Measurements from ENCODE around the gene PLSCR4.

Gene PLSCR4

GRCh38 chr3:146189519-146190173 is 61.3 kb downstream of the PLSCR4 start:
- DNase-seq (ENCODE audit: low spot score): peak; percentile 53

GRCh38 chr3:146187334-146187950 is 63.5 kb downstream of the PLSCR4 start:
- DNase-seq (ENCODE audit: low spot score): no peak

GRCh38 chr3:146184241-146185015 is 66.5 kb downstream of the PLSCR4 start:
- DNase-seq (ENCODE audit: low spot score): no peak

- no peak for DNase-seq (ENCODE audit: low spot score)
Observed at GRCh38 chr3:146181216-146181615, 69.7 kb downstream of the PLSCR4 start.

- DNase-seq (ENCODE audit: low spot score): no peak
Observed at GRCh38 chr3:146180376-146180775, 70.5 kb downstream of the PLSCR4 start.

- DNase-seq (ENCODE audit: low spot score): no peak
Observed at GRCh38 chr3:146178006-146178689, 72.8 kb downstream of the PLSCR4 start.

GRCh38 chr3:146177519-146177918 is 73.4 kb downstream of the PLSCR4 start:
- no peak for DNase-seq (ENCODE audit: low spot score)

GRCh38 chr3:146177072-146177471 is 73.8 kb downstream of the PLSCR4 start:
- no peak for DNase-seq (ENCODE audit: low spot score)

- DNase-seq (ENCODE audit: low spot score): no peak
Observed at GRCh38 chr3:146172586-146172985, 78.3 kb downstream of the PLSCR4 start.

GRCh38 chr3:146170591-146170990 is 80.3 kb downstream of the PLSCR4 start:
- no peak for DNase-seq (ENCODE audit: low spot score)

GRCh38 chr3:146169891-146170290 is 81.0 kb downstream of the PLSCR4 start:
- no peak for DNase-seq (ENCODE audit: low spot score)

- no peak for DNase-seq (ENCODE audit: low spot score)
Observed at GRCh38 chr3:146166826-146167225, 84.1 kb downstream of the PLSCR4 start.

- DNase-seq (ENCODE audit: low spot score): no peak
Observed at GRCh38 chr3:146166415-146166821, 84.5 kb downstream of the PLSCR4 start.

GRCh38 chr3:146165877-146166276 is 85.0 kb downstream of the PLSCR4 start:
- DNase-seq (ENCODE audit: low spot score): no peak

- DNase-seq (ENCODE audit: low spot score): no peak
Observed at GRCh38 chr3:146164971-146165769, 85.7 kb downstream of the PLSCR4 start.

GRCh38 chr3:146164506-146164905 is 86.4 kb downstream of the PLSCR4 start:
- DNase-seq (ENCODE audit: low spot score): no peak

- no peak for DNase-seq (ENCODE audit: low spot score)
Observed at GRCh38 chr3:146164071-146164470, 86.8 kb downstream of the PLSCR4 start.

GRCh38 chr3:146163584-146163983 is 87.3 kb downstream of the PLSCR4 start:
- DNase-seq (ENCODE audit: low spot score): no peak

- DNase-seq (ENCODE audit: low spot score): no peak
Observed at GRCh38 chr3:146162561-146162960, 88.3 kb downstream of the PLSCR4 start.

- no peak for DNase-seq (ENCODE audit: low spot score)
Observed at GRCh38 chr3:146161663-146162002, 89.3 kb downstream of the PLSCR4 start.

- DNase-seq (ENCODE audit: low spot score): no peak
Observed at GRCh38 chr3:146160964-146161662, 89.8 kb downstream of the PLSCR4 start, which contains the start of gene PLOD2. PLOD2 (minus strand) TSS chr3:146161184; CDS start chr3:146160989, 195 bp downstream.

Measured in hematopoietic multipotent progenitor cell treated with erythropoietin and hydrocortisone succinate and interleukin-3 and kit ligand, for 17 days (in vitro differentiated cells).